KBM-7 (cell line): Measurements from ENCODE around the gene RPL27.
"Not testable (repeated sequence)": the region's sequence is repeated elsewhere in the genome, so short reads cannot be mapped to it uniquely, and the experiment has no call there.

Experiments used
- DNase-seq: peaks from one replicate; pipeline ENCODE4 v3.0.0-alpha.2; 2015
- in situ Hi-C: fragments of 300-500 bp; cut with MboI; formaldehyde crosslinking; loops from 2 replicates; pipeline ENCODE4 v1.14.3; 2020; ENCODE audit warnings: low sequenced_read_pairs, low pct_unique_long_range_greater_than_20kb, mixed read lengths

The RPL27 gene

GRCh38 chr17:42997984-42998938 lies at the start of gene RPL27:
RPL27 (plus strand) TSS chr17:42998419; CDS start chr17:42998751, 332 bp downstream.
- in situ Hi-C loops: no loop called here
- peak; percentile 100 for DNase-seq

GRCh38 chr17:42950044-42950783 lies 48.0 kb upstream of the RPL27 start:
- in situ Hi-C loops: loop anchor here (10.0 kb wide), 1 partner anchor 65 kb away; no protein-coding TSS in a partner anchor
- no peak for DNase-seq

GRCh38 chr17:42953669-42954068 lies 44.5 kb upstream of the RPL27 start:
- DNase-seq: no peak
- in situ Hi-C loops: loop anchor here (10.0 kb wide), 1 partner anchor 61 kb away; no protein-coding TSS in a partner anchor

GRCh38 chr17:42964161-42964932 lies 33.9 kb upstream of the RPL27 start, which contains the start of gene AARSD1:
AARSD1 (minus strand) TSS chr17:42964454; CDS start chr17:42964440, 14 bp downstream.
- in situ Hi-C loops: no loop called here
- peak; percentile 94 for DNase-seq

DNA sequence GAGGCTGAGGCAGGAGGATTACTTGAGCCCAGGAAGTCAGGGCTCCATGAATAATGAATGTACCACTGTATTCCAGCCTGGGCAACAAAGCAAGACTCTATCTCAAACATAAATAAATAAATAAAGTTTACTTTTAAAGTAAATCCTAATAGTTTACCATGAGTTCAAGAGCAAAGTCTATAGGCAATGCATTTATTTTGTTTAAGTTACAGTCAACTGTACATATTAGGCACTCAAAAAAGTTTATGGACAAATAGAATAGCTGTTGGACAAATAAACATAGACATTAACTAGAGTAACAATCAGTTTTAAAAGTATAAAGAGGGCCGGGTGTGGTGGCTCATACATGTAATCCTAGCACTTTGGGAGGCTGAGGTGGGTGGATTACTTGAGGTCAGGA lies 30.3 kb upstream of the RPL27 start:
- in situ Hi-C loops: no loop called here
- DNase-seq: no peak

DNA sequence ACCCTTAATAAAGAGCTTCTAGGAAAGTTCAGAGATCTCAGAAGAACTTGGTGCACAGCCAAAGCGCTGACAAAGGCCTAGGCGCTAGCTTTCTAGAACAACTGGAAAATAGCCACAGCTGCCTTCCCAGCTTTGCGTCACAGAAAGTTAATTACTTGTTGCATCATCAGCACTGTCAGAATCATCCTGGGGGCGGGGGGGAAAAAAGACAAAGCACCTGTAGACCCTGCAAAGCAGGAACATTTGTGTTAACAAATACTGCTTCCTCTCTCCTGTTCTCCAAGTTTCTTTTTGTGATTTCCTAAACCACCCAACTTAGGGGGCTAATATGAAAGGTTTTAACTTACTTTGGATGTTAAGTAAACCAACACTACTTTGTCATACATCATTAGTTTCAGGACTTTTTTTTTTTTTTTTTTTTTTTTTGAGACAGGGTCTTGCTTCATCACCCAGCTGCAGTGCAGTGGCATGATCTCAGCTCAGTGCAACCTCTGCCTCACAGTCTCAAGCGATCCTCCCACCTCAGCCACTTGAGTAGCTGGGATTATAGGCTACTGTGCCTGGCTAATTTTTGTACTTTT lies 29.1 kb upstream of the RPL27 start:
- in situ Hi-C loops: no loop called here

DNA sequence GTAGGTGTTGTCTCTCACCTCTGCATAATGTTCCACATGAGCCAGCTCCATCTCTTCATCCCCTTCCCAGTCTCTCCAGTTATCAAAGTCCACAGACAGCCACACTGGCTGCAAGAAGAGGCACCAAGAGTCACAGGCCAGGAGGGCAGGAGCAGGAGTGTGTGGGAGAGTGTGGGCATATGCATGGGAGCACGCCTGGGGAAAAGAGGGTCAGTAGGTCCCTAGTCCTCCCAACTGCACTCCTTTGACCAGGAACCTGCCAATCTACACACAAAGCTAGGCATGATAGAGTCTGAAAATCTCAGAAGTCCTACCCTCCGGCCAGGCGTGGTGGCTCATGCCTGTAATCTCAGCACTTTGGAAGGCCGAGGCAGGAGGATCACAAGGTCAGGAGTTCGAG lies 26.6 kb upstream of the RPL27 start:
- in situ Hi-C loops: no loop called here
- DNase-seq: no peak

More for the DNA sequence above, 29.1 kb upstream of the RPL27 start:
- peak; percentile 38 for DNase-seq

GRCh38 chr17:42973323-42973722 lies 24.9 kb upstream of the RPL27 start:
- in situ Hi-C loops, DNase-seq: not testable (repeated sequence)

GRCh38 chr17:42975265-42975664 lies 23.0 kb upstream of the RPL27 start:
- no peak for DNase-seq
- in situ Hi-C loops: no loop called here

GRCh38 chr17:42975701-42976100 lies 22.5 kb upstream of the RPL27 start:
- in situ Hi-C loops, DNase-seq: not testable (repeated sequence)

GRCh38 chr17:42979511-42980273 lies 18.5 kb upstream of the RPL27 start, which contains the start of gene PTGES3L:
PTGES3L (minus strand) TSS chr17:42980080; CDS start chr17:42980053, 27 bp downstream.
- no peak for DNase-seq
- in situ Hi-C loops: no loop called here

GRCh38 chr17:42980274-42980765 lies 17.9 kb upstream of the RPL27 start, which contains the start of gene RUNDC1:
RUNDC1 (plus strand) TSS chr17:42980565; CDS start chr17:42980577, 12 bp downstream.
- DNase-seq: peak; percentile 90
- in situ Hi-C loops: no loop called here

DNA sequence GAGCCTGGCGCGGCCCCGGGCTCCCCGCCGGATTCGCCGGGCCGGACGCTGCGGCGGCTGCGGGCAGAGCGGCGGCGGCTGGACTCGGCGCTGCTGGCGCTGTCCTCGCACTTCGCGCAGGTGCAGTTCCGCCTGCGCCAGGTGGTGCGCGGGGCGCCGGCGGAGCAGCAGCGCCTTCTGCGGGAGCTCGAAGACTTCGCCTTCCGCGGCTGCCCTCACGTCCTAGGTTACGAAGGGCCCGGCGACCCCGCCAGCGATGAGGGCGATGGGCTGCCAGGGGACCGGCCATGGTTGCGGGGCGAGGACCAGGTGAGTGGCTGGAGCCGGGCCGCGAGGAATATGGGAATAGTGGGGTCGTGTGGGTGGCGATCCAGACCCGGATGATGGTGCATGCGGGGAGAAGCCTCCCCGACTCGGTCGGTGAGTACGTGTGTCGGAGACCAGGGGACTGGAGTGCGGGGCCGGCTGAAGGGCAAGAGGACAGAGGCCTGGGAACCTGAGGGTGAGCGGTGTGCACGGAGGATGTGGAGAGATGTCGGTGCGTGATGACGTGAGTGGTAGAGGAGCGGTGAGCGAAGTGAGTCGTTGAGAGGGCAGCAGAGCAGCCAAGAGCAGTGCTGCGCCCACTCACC lies 17.3 kb upstream of the RPL27 start:
- in situ Hi-C loops: no loop called here
- DNase-seq: peak; percentile 33

GRCh38 chr17:42982266-42982665 lies 16.0 kb upstream of the RPL27 start:
- in situ Hi-C loops: no loop called here
- no peak for DNase-seq

DNA sequence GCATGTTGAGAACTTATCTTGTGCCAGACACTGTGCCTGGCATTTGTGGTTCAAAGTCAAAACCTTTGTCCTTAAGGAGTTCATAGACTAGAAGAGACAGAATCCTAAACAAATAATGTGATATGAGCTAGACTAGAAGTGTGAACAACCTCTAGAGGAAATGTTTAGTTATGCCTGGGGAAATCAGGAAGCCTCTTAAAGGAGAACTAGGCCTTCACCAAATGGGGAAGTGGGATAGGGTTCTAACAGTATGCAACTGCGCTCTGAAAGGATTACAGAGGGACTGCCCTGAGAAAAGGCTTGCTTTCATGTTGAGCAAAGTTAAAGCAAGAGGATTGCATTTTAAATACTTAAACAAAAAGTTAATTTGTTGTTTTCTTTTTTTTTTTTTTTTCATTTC lies 13.0 kb upstream of the RPL27 start:
- peak; percentile 84 for DNase-seq
- in situ Hi-C loops: no loop called here

DNA sequence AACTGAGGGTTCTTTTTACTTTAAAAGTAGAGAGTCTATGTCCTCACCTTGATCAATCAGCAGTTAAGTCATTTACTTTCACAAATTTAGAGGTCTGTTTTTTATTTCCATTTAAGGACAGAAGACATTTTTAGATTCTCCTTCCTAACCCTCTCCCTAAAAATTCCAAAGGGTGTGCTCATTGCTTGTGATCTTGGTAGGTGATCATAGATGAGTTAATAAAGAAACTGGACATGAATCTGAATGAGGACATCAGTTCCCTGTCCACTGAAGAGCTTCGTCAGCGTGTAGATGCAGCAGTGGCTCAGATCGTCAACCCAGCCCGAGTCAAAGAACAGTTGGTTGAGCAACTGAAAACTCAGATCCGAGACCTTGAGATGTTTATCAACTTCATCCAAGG lies 9.1 kb upstream of the RPL27 start:
- in situ Hi-C loops: no loop called here
- no peak for DNase-seq
